GM04503 (cell line): ENCODE measurements around the gene CORO7.

Experiments used
- DNase-seq: peaks from one replicate; pipeline ENCODE4 v3.0.0-alpha.2; 2012; ENCODE audit warnings: low read depth

The CORO7 gene

DNA sequence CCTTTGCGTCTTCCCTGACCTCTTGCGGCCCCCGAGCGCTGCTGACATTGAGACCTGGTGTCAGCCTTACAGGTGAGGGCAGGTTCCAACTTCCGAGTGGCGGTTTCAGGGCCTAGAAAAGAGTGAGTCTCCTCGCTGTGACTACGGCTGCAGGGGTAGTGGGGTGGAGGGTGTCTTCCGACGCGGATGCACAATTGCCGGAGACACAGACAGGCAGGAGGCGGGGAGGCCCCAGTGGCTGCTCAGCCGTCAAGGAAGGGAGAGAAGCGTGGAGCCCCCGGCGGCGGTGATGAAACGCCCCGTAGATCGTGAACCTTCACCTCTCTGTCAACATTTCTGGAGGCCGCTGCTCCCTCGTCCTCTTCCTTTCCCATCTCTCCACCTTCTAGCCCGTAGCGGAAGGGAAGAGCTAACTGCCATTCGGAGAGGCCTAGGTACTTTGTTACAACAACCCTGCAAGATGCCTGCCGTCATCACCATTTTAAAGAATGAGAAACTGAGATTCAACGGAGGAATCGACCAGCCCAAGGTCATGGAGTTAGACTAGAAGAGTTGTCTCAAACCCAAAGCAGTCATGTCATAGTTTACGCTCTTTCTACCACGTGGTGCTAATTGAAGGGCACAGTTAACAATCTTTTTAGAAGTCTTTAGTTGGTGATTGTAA is 9.8 kb upstream of the CORO7 start:
- DNase-seq = no peak

DNA sequence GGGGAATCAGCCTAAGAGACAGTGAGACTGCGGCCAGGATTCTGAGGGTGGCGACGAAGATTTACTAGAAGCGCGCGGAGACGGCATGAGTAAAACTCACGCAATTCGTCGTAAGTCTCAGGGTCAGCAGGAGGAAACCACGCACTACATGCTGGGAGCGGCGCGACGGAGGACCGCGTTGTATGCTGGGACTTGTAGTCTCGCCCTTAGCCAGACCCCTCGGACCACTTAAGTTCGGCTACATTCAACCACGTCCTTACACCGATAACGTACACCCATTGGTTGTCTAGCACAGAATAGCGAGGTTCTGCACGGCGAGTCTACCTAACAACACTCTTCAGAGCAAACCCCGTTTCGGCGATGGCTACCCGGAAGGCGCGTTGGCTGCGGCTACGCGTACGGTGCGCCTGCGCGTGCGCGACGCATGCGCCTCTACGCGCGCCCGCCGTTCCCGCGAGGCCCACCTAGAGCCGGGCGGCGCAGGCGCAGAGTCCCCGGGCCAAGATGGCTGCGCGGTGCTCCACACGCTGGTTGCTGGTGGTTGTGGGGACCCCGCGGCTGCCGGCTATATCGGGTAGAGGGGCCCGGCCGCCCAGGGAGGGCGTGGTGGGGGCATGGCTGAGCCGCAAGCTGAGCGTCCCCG is 9.1 kb upstream of the CORO7 start, which contains the start of gene DNAJA3:
Gene DNAJA3, plus strand, starts transcription at position 491 of the 643 bp plus-strand sequence. Its CDS starts 14 bp downstream, at position 505.
- peak; percentile 81 for DNase-seq

DNA sequence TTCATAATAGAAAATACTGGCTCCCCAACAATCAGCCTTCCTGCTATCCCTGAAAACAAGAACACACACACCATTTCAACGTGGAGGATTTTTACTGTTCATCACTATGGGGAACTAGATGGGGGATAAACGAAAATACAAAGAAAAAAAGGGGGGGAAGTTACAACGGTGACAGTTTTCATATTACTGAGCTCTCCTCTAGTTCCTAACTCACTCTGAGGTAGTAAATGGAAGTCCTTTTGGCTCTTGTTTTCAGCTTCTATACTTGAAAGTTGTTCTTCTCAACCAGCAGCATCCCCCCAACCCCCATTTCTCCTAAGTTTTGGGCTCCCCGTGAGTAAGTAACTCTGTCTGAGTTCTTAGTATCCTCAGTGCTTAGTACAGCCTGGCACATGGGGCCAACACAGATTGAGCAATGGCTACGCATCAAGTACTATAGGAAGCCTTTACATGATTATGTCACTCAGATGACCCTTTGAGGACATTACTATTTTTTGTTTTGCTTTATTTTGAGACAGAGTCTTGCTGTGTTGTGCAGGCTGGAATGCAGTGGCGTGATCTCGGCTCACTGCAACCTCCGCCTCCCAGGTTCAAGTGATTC is 4.2 kb upstream of the CORO7 start:
- no peak for DNase-seq

DNA sequence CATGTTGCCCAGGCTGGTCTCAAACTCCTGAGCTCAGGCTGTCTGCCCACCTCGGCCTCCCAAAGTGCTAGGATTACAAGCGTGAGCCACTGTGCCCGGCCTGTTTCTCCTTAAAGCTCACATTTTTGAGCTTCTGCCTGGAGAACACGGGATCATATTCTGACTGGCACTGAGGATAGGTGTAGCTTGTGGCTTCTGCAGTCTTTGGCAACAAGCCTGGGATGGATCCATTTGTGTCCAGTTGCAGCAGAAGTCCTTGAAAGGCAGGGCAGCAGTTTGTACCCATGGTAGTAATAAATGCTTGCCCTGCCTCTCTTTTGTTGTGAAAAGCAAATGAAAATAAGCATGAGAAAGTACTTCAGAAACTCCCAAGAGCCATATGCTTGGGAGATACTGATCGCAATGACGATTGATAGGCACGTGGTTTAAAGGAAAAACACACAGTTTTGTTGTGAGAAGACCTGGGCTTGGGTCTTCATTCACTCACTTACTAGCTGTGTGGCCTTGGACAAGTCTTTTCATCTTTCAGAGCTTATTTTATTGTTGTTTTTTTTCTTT is 3.1 kb upstream of the CORO7 start:
- DNase-seq = no peak

DNA sequence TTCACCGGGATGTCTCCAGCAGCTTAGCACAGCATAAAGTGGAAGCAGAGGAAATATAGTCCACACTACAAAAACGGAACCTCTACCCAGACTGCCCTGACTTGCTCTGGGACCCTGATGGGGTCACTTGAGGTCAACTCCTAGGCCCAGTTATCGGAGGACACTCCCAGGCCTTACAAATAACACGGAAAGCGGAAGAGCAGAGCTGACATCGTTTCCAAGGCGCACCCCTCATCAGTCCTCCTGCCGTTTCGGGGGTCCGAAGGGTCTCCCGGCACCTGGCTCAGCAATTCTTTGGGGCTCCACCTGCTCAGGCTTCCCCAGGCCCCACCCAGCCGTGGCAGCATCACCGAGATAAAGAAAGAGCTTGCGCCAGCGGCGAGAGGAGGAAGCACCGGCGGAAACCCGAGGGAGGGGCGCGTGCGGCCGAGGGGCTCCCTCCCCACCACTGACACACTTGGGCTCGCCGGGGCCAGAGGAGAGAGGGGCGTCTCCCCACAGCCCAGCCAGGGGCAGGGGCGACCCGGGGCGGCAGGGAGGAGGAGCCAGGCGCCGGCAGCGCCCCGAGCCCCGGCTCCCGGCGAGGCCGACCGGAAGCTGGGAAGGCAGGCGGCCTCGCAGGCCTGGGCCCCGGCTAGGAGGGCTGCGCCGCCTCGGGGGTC is 727 bp downstream of the CORO7 start:
- DNase-seq = no peak

DNA sequence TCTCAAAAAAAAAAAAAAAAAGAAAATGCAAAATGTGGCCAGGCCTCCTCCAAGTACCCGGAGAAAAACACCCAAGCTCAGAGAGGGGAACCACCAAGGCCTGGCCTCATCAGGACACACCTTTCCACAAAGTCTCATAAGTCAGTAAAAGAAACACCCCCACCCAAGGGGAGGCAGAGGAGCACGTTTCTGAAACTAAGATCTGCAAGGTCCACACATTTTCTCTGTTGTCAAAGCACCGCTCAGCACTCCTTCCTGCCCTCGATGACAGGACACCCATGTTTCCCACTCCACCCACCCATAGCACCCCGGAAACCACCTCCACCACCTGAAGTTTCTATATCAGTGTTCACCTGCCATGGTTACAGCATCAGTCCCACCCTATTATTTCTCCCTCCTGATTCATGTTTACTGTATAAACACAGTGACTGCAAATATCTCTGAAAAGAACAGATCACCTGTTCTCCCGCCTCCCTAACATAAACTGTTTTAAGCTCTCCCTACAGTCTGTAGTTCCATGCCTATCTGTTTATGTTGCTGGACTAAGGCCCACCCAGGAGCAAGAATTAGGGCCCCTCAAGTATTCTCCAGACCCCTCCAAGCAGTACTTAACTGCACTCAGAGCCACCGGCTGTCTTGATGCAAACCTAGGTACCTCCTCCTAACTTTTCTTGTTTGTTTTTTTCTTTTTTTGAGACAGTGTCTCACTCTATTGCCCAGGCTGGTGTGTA is 2.0 kb downstream of the CORO7 start:
- no peak for DNase-seq

DNA sequence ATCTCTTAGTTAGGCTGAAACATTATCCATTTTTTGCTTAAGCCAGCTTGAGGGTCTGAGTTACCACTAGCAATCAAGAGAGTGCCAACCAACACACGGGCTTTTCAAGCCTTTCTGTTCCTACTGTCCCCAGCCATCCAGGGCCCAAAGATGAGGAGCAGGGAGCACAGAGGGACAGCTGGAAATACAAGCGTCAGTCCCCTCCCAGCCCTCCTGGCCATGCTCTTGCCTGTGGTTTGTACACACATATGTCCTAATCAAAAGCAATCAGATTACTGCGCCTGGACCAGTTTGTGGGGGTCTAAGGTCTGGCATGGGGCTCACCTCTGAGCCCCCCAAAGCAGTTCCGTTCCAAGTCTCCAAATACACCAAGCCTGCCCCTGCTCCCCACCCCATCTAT is 3.5 kb downstream of the CORO7 start:
- DNase-seq = no peak

DNA sequence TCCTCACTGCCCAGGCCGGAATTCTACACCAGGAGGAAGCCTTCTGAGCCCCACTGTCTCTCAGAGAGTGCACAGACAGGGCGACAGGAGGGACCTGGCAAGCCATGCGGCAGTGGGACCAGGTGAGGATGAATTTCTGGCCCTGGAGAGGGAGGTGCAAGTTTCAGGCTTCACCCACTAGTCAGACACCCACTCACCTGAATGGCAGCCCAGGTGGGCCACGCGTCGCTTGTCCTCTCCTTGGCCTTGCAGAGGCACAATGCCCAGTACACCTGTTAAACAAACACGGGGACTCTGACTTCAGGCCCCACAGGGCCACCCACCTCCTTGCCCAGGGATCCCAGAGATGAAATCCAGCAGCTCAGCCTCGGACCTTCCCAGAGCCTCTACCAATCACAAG is 4.2 kb downstream of the CORO7 start:
- no peak for DNase-seq

DNA sequence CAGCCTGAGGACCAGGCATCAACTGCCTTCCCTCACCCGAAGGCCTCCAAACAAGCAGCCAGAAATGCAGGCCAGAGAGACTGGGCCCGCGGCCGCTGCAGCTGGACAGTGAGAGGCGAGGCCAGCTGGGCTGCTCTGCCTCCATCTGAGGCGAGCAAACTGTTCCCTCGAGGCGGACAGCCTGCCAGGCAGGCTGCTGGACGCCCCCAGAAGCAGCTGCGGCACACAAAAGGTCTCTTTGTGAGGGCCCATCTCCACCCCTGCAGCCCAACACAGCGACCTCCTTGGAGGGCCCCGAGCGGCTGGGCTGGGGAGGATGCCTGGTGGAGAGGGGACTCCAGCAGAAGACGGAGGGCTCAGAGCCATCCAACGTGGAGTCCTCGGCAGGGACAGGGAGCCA is 4.7 kb downstream of the CORO7 start:
- no peak for DNase-seq

DNA sequence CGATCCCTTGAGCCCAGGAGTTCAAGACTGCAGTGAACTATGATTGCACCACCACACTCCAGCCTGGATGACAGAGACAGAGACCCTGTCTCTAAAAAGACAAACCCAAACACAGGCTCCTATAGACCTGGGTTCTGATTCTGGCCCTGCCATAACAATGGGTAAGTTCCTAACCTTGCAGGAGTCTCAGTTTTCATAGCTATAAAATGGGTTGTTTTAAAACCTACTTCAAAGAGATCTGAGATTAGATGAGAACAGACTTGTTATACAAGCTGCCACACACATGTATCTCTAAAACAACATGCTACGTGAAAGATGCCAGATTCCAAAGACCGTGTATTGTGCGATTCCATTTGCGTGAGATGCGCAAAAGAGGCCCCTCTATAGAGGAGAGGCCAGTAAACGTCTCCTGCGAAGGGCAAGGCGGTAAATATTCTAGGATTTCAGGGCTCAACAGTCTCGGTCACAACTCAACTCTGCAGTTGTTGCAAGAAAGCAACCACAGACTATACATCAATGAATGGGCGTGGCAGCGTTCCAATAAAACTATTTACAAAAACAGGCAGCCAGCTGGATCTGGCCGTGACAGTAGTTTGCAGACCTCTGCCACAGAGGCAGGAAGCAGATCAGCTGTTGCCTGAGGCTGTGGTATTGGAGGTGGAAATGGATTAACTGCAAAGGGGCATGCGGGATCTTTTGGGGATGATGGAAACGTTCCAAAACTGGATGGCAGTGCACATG is 5.9 kb downstream of the CORO7 start:
- no peak for DNase-seq

DNA sequence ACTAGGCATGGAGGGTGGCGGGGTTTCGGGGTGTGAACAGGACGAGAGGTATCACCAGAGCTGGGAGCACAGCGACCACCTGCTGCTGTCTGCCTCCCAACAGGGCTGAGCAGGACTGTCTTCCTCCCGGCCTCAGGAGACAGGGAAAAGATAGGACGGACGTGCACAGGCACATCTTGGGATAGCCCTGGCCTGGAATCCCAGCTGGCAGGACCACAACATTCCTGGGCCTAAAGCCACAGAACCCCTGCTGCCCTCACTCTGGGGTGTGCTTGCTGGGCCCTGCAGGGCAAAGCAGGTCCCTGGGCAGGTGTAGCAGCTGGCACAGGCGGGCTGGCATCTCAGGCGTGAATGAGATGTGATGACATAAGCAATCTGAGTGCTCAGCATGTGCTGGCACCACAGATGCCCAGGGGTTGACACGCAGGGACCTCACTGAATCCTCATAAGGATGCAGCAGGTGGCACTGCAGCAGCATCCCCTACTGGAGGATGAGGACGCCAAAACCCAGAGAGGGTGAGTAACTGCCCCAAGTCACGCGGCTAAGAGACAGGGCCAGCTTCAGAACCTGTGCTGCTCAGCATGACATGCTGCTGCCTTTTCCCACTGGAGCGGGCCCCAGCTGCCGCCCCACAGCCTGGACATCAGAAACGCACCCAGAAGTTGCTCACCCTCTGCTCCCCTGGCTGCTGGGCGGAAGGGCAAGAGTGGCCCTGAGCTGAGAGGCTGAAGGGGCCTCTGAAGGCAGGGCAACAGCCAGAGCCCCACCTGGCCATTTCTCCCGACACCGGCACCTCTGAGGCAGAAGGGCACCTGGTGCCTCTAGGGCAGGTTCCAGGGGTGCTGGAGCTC is 7.1 kb downstream of the CORO7 start:
- DNase-seq = no peak

DNA sequence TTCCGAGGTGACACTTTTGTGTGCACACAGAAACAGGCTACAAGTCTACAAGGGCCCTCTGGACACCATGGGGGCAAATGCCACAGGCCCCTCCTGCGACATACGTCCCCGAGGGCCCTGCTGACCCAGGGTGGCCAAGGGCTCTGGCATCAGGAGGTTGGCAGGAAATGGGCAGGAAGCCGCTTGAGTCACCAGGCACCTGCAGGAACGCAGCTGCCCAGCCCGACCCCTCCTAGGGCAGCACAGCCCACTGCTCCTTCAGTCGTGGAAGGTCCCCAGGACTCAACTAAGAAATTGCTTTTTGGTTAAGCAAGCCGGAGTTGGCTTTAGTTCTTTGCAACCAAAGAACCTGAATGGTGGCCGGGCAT is 8.1 kb downstream of the CORO7 start:
- DNase-seq = no peak

DNA sequence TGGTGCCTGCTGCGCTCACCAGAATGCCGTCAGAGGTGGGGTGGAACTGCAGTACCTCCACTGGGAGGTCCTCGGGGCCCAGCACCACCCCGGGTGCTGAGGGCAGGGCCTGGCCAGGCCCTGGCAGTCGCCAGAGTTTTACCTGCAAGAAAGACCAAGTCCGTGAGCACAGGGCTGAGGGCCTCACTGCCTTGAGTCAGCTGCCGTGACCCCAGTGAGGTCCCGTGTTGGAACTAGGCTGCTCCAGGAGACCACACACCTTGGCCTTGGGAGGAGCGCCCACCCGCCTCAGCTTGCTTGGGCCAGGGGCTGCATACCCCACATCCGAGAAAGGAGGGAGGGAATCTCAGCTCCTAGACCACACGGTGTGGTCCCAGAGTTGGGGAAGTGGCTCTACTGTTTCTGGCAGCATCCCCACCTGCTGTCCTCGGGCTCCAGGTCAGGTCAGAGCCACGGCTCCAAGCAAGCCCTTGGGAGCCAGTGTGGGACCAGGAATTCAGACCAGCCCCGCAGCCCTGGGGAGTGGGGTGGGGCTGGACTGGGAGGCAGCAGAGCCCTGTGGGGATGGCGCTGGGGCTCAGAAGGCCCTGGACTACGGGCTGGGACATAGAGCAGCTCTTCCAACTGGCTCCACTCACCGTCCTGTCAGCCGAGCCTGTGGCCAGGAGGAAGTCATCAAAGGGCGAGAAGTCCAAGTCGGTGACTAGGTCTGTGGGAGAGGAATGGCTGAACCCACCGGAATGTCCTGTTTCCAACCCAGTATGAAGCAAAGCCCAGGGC is 8.7 kb downstream of the CORO7 start:
- DNase-seq = no peak

DNA sequence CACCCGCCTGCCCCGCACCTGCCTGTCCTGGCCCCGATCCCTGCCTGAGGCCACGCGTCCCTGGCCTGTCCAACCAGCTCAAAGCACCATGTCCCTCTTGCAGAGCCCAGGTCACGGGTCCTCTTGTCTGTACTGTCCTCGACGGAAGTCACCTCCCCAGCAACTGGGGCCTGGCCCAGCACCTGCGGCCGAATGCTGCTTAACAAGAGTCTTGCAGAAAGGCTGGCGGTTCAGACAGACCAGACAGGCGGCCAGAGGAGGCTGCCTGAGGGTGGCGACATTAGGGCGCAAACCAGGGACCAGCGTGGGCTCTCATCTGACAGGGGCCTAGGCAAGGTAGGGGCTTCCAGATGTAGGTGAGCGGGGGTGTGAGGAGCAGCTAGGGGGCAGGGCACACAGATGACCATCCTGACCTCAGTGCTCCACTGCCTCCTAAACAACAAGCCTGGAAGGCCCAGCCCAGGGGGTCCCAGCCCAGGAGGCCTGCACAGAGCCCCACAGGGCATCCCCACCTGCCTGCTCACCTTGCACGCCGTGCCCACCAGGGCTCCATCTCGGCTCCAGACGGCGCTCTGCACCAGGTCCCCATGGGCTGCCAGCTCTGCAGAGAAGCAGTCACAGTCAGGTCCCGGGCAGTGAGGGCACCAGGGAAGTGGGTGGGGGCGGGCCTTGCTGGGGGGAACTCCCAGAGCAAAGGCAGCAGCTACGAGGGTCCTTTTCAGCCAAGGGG is 11.3 kb downstream of the CORO7 start:
- no peak for DNase-seq

DNA sequence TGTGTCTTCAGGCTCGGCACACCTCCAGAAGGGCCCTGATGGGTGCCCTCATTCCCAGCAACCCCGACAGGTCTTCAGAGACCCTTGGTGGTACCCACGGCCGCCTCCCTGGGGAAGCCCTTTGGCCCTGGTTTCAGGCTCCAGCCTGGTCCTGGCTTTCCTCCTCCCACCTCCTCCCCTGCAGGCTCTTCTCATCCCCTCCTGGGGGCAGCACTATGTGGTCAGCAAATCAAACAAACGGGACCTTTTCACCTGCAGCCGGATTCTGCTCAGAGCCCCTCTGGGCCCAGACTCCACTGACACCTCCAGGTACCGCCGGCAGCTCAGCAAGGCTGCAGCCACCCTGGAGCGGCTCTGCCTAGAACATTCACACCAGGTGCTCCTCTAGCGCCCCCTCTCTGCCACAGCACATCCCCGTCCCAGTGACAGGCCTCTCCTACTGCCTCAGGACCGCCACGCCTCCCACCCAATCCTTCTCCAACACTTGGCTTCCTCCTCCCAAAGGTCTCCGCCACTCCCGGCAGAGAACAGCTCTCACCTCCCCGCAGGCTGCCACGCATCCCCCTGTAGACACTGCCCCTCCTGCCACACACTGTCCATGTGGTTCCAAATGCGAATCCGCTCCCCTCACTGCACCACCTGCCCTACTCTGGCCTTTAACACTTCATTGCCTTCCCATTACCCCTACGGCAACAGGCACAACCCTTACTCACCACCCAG is 12.0 kb downstream of the CORO7 start:
- no peak for DNase-seq

DNA sequence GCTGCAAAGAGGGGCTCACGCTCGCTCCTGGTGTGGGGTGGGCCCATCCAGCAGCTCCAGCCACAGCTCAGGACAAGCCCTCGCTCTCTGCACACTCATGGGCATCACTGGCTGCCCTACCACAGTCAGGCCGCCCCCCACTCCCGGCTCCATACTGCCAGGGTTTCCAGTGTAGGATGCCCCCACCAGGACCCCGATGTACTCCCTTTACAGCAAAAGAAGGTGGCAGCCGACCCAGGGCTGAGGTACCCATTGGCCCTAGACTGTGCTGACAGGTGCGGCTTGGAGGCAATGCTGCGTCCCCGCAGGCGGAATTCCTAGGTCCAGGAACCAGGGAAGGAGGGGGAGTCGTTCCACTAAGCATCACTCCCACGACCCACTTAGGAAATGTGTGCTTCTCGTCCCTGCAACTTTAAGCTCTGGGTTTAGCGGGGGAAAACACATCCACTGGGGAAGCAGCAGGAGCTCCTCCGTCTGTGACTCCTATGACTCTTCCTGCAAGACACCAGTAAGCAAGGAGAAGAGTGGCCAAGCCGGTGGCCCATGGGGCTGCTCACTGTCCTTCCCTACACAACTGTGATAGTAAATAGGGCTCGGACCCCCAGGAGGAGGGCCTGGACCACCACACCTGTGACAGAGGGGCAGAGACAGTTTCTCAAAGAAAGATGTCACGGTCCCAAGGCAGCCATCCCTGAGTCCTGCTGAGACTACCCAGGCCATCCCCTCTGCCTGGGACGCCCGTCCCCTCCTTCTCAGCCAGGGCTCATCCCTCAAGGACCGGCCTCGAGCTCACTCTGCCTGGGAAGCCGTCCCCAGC is 13.1 kb downstream of the CORO7 start:
- no peak for DNase-seq

DNA sequence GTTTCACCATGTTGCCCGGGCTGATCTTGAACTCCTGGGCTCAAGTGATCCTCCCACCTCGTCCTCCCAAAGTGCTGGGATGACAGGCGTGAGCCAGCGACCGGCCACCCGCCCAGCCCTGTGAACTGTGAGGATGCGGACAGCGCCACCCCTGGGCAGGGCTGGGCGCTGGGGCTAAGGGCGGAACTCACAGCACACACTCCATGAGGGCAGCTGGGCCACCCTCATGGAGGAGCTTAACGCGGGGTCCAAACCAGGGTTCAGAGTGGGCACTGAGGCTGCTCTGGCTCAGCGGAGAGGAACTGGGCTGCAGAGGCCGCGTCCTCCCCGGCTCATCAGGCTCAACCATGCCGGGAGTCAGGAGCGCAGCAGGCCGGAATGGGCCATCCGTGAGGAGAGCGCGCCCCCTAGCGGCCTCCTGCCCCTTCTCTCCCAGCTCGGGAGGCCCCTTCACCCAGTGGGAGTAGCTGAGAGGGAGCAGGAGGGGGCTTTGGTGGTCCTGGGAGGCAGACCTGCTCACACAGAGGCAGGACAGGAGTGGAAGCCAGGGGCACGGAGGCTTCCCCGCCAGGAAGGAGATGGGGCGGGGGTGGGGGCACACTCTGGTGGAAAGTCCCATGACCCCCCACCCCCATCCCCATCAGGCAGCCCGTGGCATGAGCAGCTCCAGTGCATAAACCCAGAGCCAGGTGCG is 13.8 kb downstream of the CORO7 start:
- no peak for DNase-seq
